Activated naive CD4-positive, alpha-beta T cell treated with anti-CD3 and anti-CD28 coated beads, Interleukin-2, amount 10 ng/mL, durations not matched to agents 7 days and 5 days (primary cell): ENCODE measurements around the gene ZNF688.

Experiments
- CTCF ChIA-PET: fragments of 350-600 bp; sonication (Branson Sonifier 250); formaldehyde crosslinking; loops from one replicate; lab custom pipeline; 2021; ENCODE audit warnings: antibody characterized with exemption; lab: Charles Lee
- DNase-seq: peaks from one replicate; pipeline ENCODE4 v3.0.0-alpha.2; 2020
- H3K27ac Mint-ChIP-seq: one replicate; pipeline ENCODE4 v1.8.0; 2021; ENCODE audit warnings: mild to moderate bottlenecking, moderate library complexity, mixed read lengths
- H3K27me3 Mint-ChIP-seq: one replicate; pipeline ENCODE4 v1.8.0; 2021; ENCODE audit warnings: mild to moderate bottlenecking, mixed read lengths
- H3K36me3 Mint-ChIP-seq: one replicate; pipeline ENCODE4 v1.8.0; 2021; ENCODE audit warnings: mixed read lengths
- H3K4me1 Mint-ChIP-seq: one replicate; pipeline ENCODE4 v1.8.0; 2021; ENCODE audit warnings: mixed read lengths
- H3K4me3 Mint-ChIP-seq: one replicate; pipeline ENCODE4 v1.8.0; 2021; ENCODE audit warnings: mild to moderate bottlenecking, moderate library complexity, mixed read lengths
- H3K9me3 Mint-ChIP-seq: one replicate; pipeline ENCODE4 v1.8.0; 2021; ENCODE audit warnings: mixed read lengths

The ZNF688 gene

GRCh38 chr16:30557957-30558788 is 13.3 kb downstream of the ZNF688 start, which contains the start of gene ZNF764:
Gene ZNF764 (minus strand): TSS chr16:30558374. CDS start chr16:30558182, 192 bp downstream.
- peaks cover 60% of the 10 kb centered on the region for H3K4me1 Mint-ChIP-seq
- peak; percentile 98 for DNase-seq

GRCh38 chr16:30557707-30557956 is 13.9 kb downstream of the ZNF688 start:
- Mint-ChIP-seq H3K4me1 (peaks cover 63% of the 10 kb centered on the region), H3K9me3 (no peaks in the 10 kb centered on the region), H3K36me3 (peaks cover 31% of the 10 kb centered on the region), H3K4me3 (peak overlapping the region; percentile 85), H3K27me3 (peaks cover 8% of the 10 kb centered on the region), H3K27ac (peak overlapping the region; percentile 93)
- no peak for DNase-seq
- CTCF ChIA-PET, result interaction anchor here (1.1 to 3.7 kb wide), 7 partner anchors 10 to 128 kb away, joined by 4 to 42 read pairs (median 6); partner anchors contain the start of genes DCTPP1, ZNF688 and ZNF747

More at GRCh38 chr16:30557957-30558788, 13.3 kb downstream of the ZNF688 start, which contains the start of gene ZNF764:
- Mint-ChIP-seq H3K9me3 (no peaks in the 10 kb centered on the region), H3K36me3 (peaks cover 28% of the 10 kb centered on the region), H3K27ac (peak within 1 kb of the TSS; percentile 93), H3K27me3 (peaks cover 8% of the 10 kb centered on the region), H3K4me3 (peak within 1 kb of the TSS; percentile 85)
- CTCF ChIA-PET, result interaction anchor here (0.9 to 3.7 kb wide), 8 partner anchors 10 to 128 kb away, joined by 3 to 42 read pairs (median 6); partner anchors contain the start of genes DCTPP1, ZNF688 and ZNF747

- peaks cover 2% of the 10 kb centered on the region for H3K27me3 Mint-ChIP-seq
- peak overlapping the region; percentile 61 for H3K4me3 Mint-ChIP-seq
- CTCF ChIA-PET, result interaction anchor here (1.6 to 3.7 kb wide), 3 partner anchors 15 to 42 kb away, joined by 5 to 42 read pairs (median 10); partner anchors contain the start of genes ZNF688 and ZNF747
- H3K9me3 Mint-ChIP-seq, result no peaks in the 10 kb centered on the region
- peak overlapping the region; percentile 65 for H3K27ac Mint-ChIP-seq
- peaks cover 67% of the 10 kb centered on the region for H3K4me1 Mint-ChIP-seq
- no peak for DNase-seq
- H3K36me3 Mint-ChIP-seq, result peaks cover 34% of the 10 kb centered on the region
Observed at GRCh38 chr16:30556125-30556473, 15.4 kb downstream of the ZNF688 start.

- Mint-ChIP-seq H3K27me3 (no peaks in the 10 kb centered on the region), H3K4me1 (peaks cover 68% of the 10 kb centered on the region), H3K9me3 (no peaks in the 10 kb centered on the region), H3K27ac (no peak overlapping the region), H3K36me3 (peaks cover 34% of the 10 kb centered on the region), H3K4me3 (peak overlapping the region; percentile 61)
- DNase-seq, result no peak
- CTCF ChIA-PET, result interaction anchor here (1.3 to 4.1 kb wide), 3 partner anchors 10 to 20 kb away, joined by 4 to 42 read pairs (median 28); partner anchors contain the start of gene ZNF747
Observed at GRCh38 chr16:30555315-30556124, 16.0 kb downstream of the ZNF688 start.

GRCh38 chr16:30554557-30555314 is 16.8 kb downstream of the ZNF688 start:
- Mint-ChIP-seq H3K27ac (no peak overlapping the region), H3K27me3 (no peaks in the 10 kb centered on the region), H3K36me3 (peaks cover 34% of the 10 kb centered on the region), H3K4me1 (peaks cover 70% of the 10 kb centered on the region), H3K4me3 (no peak overlapping the region), H3K9me3 (no peaks in the 10 kb centered on the region)
- DNase-seq, result no peak
- CTCF ChIA-PET, result interaction anchor here (1.3 to 4.1 kb wide), 2 partner anchors 10 to 19 kb away, joined by 4 to 28 read pairs; partner anchors contain the start of gene ZNF747

GRCh38 chr16:30553393-30553899 is 18.1 kb downstream of the ZNF688 start:
- DNase-seq, result no peak
- H3K36me3 Mint-ChIP-seq, result peaks cover 34% of the 10 kb centered on the region
- peak overlapping the region; percentile 97 for H3K27ac Mint-ChIP-seq
- peaks cover 71% of the 10 kb centered on the region for H3K4me1 Mint-ChIP-seq
- H3K4me3 Mint-ChIP-seq, result no peak overlapping the region
- H3K9me3 Mint-ChIP-seq, result no peaks in the 10 kb centered on the region
- CTCF ChIA-PET, result interaction anchor here (4.1 kb wide), 1 partner anchor 18 kb away, joined by 28 read pairs; the partner anchor contains the start of gene ZNF747
- H3K27me3 Mint-ChIP-seq, result no peaks in the 10 kb centered on the region

GRCh38 chr16:30552956-30553355 is 18.6 kb downstream of the ZNF688 start:
- Mint-ChIP-seq H3K36me3 (peaks cover 34% of the 10 kb centered on the region), H3K4me1 (peaks cover 70% of the 10 kb centered on the region), H3K4me3 (no peak overlapping the region), H3K9me3 (no peaks in the 10 kb centered on the region), H3K27ac (peak overlapping the region; percentile 97), H3K27me3 (no peaks in the 10 kb centered on the region)
- CTCF ChIA-PET, result interaction anchor here (4.1 kb wide), 1 partner anchor 17 kb away, joined by 28 read pairs; the partner anchor contains the start of gene ZNF747
- DNase-seq, result no peak

- peak; percentile 85 for DNase-seq
- Mint-ChIP-seq H3K36me3 (peaks cover 30% of the 10 kb centered on the region), H3K27ac (peak overlapping the region; percentile 97), H3K27me3 (no peaks in the 10 kb centered on the region), H3K9me3 (no peaks in the 10 kb centered on the region), H3K4me3 (peak overlapping the region; percentile 68), H3K4me1 (peaks cover 67% of the 10 kb centered on the region)
- CTCF ChIA-PET, result interaction anchor here (0.6 to 4.1 kb wide), 3 partner anchors 16 to 77 kb away, joined by 3 to 28 read pairs (median 4); partner anchors contain the start of genes ZNF747 and ZNF785
Observed at GRCh38 chr16:30551781-30552180, 19.7 kb downstream of the ZNF688 start.

GRCh38 chr16:30548416-30549253 is 22.9 kb downstream of the ZNF688 start:
- peaks cover 45% of the 10 kb centered on the region for H3K4me1 Mint-ChIP-seq
- H3K9me3 Mint-ChIP-seq, result no peaks in the 10 kb centered on the region
- peaks cover 10% of the 10 kb centered on the region for H3K36me3 Mint-ChIP-seq
- no peaks in the 10 kb centered on the region for H3K27me3 Mint-ChIP-seq
- no peak overlapping the region for H3K4me3 Mint-ChIP-seq
- no peak for DNase-seq
- peak overlapping the region; percentile 4 for H3K27ac Mint-ChIP-seq
- CTCF ChIA-PET, result no interaction called here

- H3K27ac Mint-ChIP-seq, result no peak overlapping the region
- no peaks in the 10 kb centered on the region for H3K36me3 Mint-ChIP-seq
- H3K27me3 Mint-ChIP-seq, result no peaks in the 10 kb centered on the region
- no peak overlapping the region for H3K4me3 Mint-ChIP-seq
- CTCF ChIA-PET, result interaction anchor here (1.2 to 1.7 kb wide), 2 partner anchors 10 to 12 kb away, joined by 3 to 5 read pairs; partner anchors contain the start of gene ZNF747
- peaks cover 20% of the 10 kb centered on the region for H3K4me1 Mint-ChIP-seq
- no peak for DNase-seq
- no peaks in the 10 kb centered on the region for H3K9me3 Mint-ChIP-seq
Observed at GRCh38 chr16:30546115-30546514, 25.4 kb downstream of the ZNF688 start.

GRCh38 chr16:30543067-30543466 is 28.4 kb downstream of the ZNF688 start:
- Mint-ChIP-seq H3K27me3 (no peaks in the 10 kb centered on the region), H3K4me3 (no peak overlapping the region), H3K27ac (no peak overlapping the region), H3K4me1 (peaks cover 2% of the 10 kb centered on the region), H3K36me3 (peaks cover under 1% of the 10 kb centered on the region), H3K9me3 (no peaks in the 10 kb centered on the region)
- CTCF ChIA-PET, result interaction anchor here (2.0 kb wide), 1 partner anchor 8 kb away, joined by 6 read pairs; the partner anchor contains the start of gene ZNF747
- DNase-seq, result no peak

- DNase-seq, result no peak
- no peak overlapping the region for H3K27ac Mint-ChIP-seq
- no peaks in the 10 kb centered on the region for H3K27me3 Mint-ChIP-seq
- CTCF ChIA-PET, result interaction anchor here (1.0 kb wide), 1 partner anchor 57 kb away, joined by 3 read pairs; no protein-coding TSS in a partner anchor
- peaks cover 12% of the 10 kb centered on the region for H3K36me3 Mint-ChIP-seq
- peaks cover 11% of the 10 kb centered on the region for H3K4me1 Mint-ChIP-seq
- H3K4me3 Mint-ChIP-seq, result no peak overlapping the region
- no peaks in the 10 kb centered on the region for H3K9me3 Mint-ChIP-seq
Observed at GRCh38 chr16:30541502-30542329, 29.8 kb downstream of the ZNF688 start.
